ENCODE measurements around the gene AK9. TPM values are rescaled to one million over a fixed set of nuclear protein-coding genes. Genes with fewer than 3 reads are reported as not detected.

Gene AK9
- total and polyA plus RNA-seq, 2 of the 8 experiments (the other 6 are each of a cell fraction or from before 2014, with no cell fraction given), result 1.8 to 2.2 TPM

GRCh38 chr6:109512271-109512817, 178.7 kb downstream of the AK9 start:
- POLR2A ChIA-PET (ENCODE audit: partially characterized antibody), result no interaction called here
- WGBS, 2 experiments (ENCODE audit: extremely low coverage in 1 of 2, insufficient coverage in 1 of 2, insufficient read length in 1 of 2, insufficient replicate concordance in 2 of 2, low coverage in 1 of 2, low lambda C conversion rate in 2 of 2, missing lambda C conversion rate in 1 of 2), result 94% methylated on average over 2 of the region's 2 CpGs; no CpG with 5 or more reads in 1 of the 2 experiments
- FAIRE-seq, result no peak

More at GRCh38 chr6:109512271-109512817, 178.7 kb downstream of the AK9 start:
- no peak overlapping the region for H3K4ac ChIP-seq (replicated peaks; ENCODE audit: insufficient read length, low read depth, low read length)
- H3K79me2 ChIP-seq (ENCODE audit: control insufficient read depth in 1 of 2, insufficient read depth in 2 of 2, low read length in 2 of 2), result no peaks in the 10 kb centered on the region
- no peak overlapping the region for H3K14ac ChIP-seq (ENCODE audit: insufficient read length)
- no peaks in the 10 kb centered on the region for H3K79me1 ChIP-seq (ENCODE audit: low read depth, low read length)
- H3K9me3 ChIP-seq (ENCODE audit: insufficient read depth in 2 of 2, low read depth in 1 of 2, low read length in 1 of 2), result peaks cover 22 to 28% of the 10 kb centered on the region in 2 experiments
- H3K4me2 ChIP-seq (ENCODE audit: insufficient read depth in 1 of 2, low read depth in 2 of 2, low read length in 2 of 2), result no peak overlapping the region
- H3K23me2 ChIP-seq (ENCODE audit: low read depth, low read length), result no peaks in the 10 kb centered on the region
- H2BK12ac ChIP-seq (ENCODE audit: low read depth, low read length), result no peak overlapping the region
- peaks cover 6 to 17% (median 12%) of the 10 kb centered on the region in 4 experiments for H3K4me1 ChIP-seq (replicated peaks in 1 of 4; ENCODE audit: control insufficient read depth in 3 of 4, insufficient read depth in 4 of 4, low read length in 3 of 4)
- peaks cover 0 to 11% (median 4%) of the 10 kb centered on the region in 4 experiments; a peak in 3 of 8 replicates for H3K36me3 ChIP-seq (ENCODE audit: control insufficient read depth in 2 of 4, insufficient read depth in 4 of 4, low read length in 3 of 4)
- H3K56ac ChIP-seq (replicated peaks; ENCODE audit: insufficient read length, low read depth, low read length), result no peak overlapping the region
- H3K18ac ChIP-seq (ENCODE audit: extremely low read depth, low read length), result no peak overlapping the region; the same call in 1 of the 2 replicates
- H2BK20ac ChIP-seq (ENCODE audit: low read length), result no peak overlapping the region
- no peak for DNase-seq (ENCODE audit: low read depth in 1 of 2, low spot score in 2 of 2)
- H3K23ac ChIP-seq (ENCODE audit: insufficient read length), result no peak overlapping the region
- no peak for TF ChIP-seq USF2 (IDR thresholded peaks at IDR 0.05; ENCODE audit: low read length)
- no peak overlapping the region for H2AK5ac ChIP-seq (ENCODE audit: low read depth, low read length)
- H2AFZ ChIP-seq (ENCODE audit: low read length), result no peak overlapping the region
- H2BK120ac ChIP-seq (replicated peaks; ENCODE audit: low read depth, low read length), result no peak overlapping the region
- no peaks in the 10 kb centered on the region for H4K20me1 ChIP-seq (replicated peaks in 1 of 2; ENCODE audit: control insufficient read depth in 1 of 2, insufficient read depth in 2 of 2, low read length in 2 of 2)
- no peak overlapping the region for H3K27ac ChIP-seq (ENCODE audit: low read depth, low read length)
- CTCF ChIA-PET (ENCODE audit: partially characterized antibody), result no interaction called here
- H3K4me3 ChIP-seq (ENCODE audit: extremely low read depth in 1 of 4, insufficient read depth in 2 of 4, low read depth in 3 of 4, low read length in 4 of 4), result no peak overlapping the region
- no peak overlapping the region for H3K9ac ChIP-seq (replicated peaks in 1 of 4; ENCODE audit: extremely low read depth in 1 of 4, low read depth in 3 of 4, low read length in 3 of 4)
- H2BK5ac ChIP-seq (ENCODE audit: low read depth, low read length), result no peak overlapping the region
- no peak overlapping the region for H4K5ac ChIP-seq (ENCODE audit: insufficient read length, low read depth, low read length)
- H3K27me3 ChIP-seq (replicated peaks in 1 of 4; ENCODE audit: control insufficient read depth in 3 of 4, extremely low read depth in 1 of 4, insufficient read depth in 3 of 4, low read length in 3 of 4), result no peaks in the 10 kb centered on the region
- no peak overlapping the region for H2BK15ac ChIP-seq (ENCODE audit: low read length)
- H4K91ac ChIP-seq (replicated peaks; ENCODE audit: insufficient read length, low read length), result no peak overlapping the region
- H4K8ac ChIP-seq (ENCODE audit: extremely low read depth, insufficient read depth, low read length), result no peak overlapping the region
